Measurements from ENCODE around the gene SKIL. TPM values are rescaled to one million over a fixed set of nuclear protein-coding genes. Genes with fewer than 3 reads are reported as not detected.

SKIL gene
- total and polyA plus RNA-seq, 7 donors, result 6.0 to 52.6 (median 24.8) TPM

DNA sequence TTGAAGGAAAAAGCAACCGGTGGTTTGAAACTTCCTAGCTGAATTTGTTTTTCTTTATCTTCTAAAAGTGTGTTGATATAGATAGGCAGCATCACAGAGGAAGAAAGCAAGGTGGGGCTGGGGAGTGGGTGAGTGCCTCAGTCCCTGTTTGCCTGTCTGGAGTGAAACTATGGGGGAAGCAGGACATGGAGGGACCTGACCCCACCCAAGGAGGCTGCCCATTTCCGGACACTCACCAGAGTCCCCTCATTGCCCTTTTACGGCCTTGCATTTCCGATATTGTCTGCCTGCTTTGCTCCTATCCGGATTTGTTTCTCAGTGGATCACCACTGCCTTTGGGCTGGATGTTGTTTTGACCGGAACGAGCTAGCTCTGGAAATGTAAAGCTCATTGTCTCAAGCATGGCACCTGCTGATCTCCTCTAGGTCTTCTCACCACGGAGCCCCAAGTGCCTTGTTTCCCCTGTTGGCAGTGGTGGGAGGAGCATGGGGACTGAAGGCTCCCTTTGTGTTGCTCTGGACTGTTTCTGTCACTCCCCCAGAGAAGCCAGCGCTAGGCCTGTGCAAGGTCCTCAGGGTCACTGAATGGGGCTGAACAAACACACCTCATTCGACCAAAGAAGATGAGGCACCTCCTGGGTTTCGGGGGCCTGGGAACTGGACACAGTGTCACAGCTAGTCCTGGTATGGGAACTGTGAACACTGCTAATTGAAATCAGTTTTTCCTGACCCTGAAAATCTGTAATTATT lies 68.2 kb downstream of the SKIL start:
- no peak overlapping the region for H3K4me3 ChIP-seq
- no peaks in the 10 kb centered on the region for H3K4me1 ChIP-seq
- no peak for DNase-seq
- H3K36me3 ChIP-seq, result no peaks in the 10 kb centered on the region
- no peaks in the 10 kb centered on the region for H3K9me3 ChIP-seq
- H3K27ac ChIP-seq, result no peak overlapping the region
- intact Hi-C loops (cut with DNase I), result no loop called here
- TF ChIP-seq EP300 (IDR thresholded peaks at IDR 0.05) (no peak), POLR2AphosphoS5 (IDR thresholded peaks at IDR 0.05) (no peak), CTCF (IDR thresholded peaks at IDR 0.05) (no peak), POLR2A (IDR thresholded peaks at IDR 0.05) (no peak)
- 75 to 78% methylated on average over 11 of the region's 11 CpGs for WGBS, 2 donors
- no peaks in the 10 kb centered on the region for H3K27me3 ChIP-seq

DNA sequence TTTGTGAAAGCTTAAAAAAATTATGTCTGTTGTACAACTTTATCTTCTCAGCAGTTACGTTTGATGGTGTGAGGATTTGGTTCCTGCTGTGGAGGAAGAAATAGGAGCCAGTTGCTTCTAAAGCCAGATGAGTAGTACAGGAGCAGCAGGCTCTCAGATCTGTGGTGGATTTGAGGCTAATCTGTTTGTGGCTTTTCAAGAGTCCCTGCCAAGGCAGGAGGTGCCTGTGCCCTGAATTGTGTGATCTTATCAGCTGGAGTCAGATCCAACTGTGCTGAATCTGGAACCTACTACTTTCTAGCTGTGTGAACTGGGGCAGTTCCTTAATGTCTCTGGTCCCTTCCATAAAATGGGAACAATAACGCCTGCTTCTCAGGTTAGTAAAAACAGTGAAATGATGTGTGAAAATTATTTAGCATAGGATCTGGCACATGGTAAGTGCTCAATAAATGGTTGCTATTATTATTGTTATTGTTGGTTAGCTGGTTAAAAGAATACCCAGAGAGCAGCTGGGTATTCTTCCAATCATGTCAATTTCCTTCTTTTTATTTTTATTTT lies 68.8 kb downstream of the SKIL start:
- no peak for DNase-seq
- Histone ChIP-seq H3K27ac (no peak overlapping the region), H3K36me3 (no peaks in the 10 kb centered on the region), H3K4me3 (no peak overlapping the region), H3K27me3 (no peaks in the 10 kb centered on the region), H3K4me1 (no peaks in the 10 kb centered on the region), H3K9me3 (no peaks in the 10 kb centered on the region)
- TF ChIP-seq CTCF (IDR thresholded peaks at IDR 0.05), result no peak
- TF ChIP-seq EP300 (IDR thresholded peaks at IDR 0.05), result no peak
- no peak for TF ChIP-seq POLR2A (IDR thresholded peaks at IDR 0.05)
- intact Hi-C loops (cut with DNase I), result no loop called here
- WGBS, 2 donors, result 79 to 90% methylated on average over 2 of the region's 2 CpGs

- DNase-seq, result no peak
- intact Hi-C loops (cut with DNase I), result no loop called here
- H3K27me3 ChIP-seq, result no peaks in the 10 kb centered on the region
- H3K27ac ChIP-seq, result no peak overlapping the region
- H3K4me1 ChIP-seq, result no peaks in the 10 kb centered on the region
- no peak overlapping the region for H3K4me3 ChIP-seq
- H3K36me3 ChIP-seq, result no peaks in the 10 kb centered on the region
- no peaks in the 10 kb centered on the region for H3K9me3 ChIP-seq
- 49 to 83% methylated on average over 2 of the region's 2 CpGs for WGBS, 2 donors
- no peak for TF ChIP-seq POLR2A (IDR thresholded peaks at IDR 0.05)
- TF ChIP-seq CTCF (IDR thresholded peaks at IDR 0.05), result no peak
- TF ChIP-seq EP300 (IDR thresholded peaks at IDR 0.05), result no peak
Measured at GRCh38 chr3:170428095-170428494, 70.6 kb downstream of the SKIL start.

DNA sequence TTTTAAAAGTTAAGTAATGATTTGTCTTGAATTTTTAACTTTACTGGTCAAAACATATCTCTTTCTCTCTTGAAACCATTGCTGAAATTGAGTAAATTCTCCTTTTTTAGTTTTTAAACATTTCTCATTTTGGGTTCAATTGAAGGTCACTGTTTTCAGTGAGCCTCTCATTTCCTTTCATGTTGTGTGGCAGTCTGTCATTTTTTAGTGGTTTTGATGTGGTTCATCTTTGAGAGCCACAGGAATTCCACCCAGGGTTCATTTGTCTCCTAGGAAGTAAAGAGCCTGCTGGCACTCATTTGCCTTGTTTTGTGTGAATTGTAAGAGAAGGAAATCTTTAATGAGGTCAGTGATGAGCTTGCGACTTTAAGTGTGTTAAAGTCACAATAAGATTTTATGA lies 71.5 kb downstream of the SKIL start:
- intact Hi-C loops (cut with DNase I), result no loop called here
- WGBS, 2 donors, result 60 to 74% methylated on average over 1 of the region's 1 CpG
- no peak for DNase-seq
- no peak overlapping the region for H3K27ac ChIP-seq
- no peak overlapping the region for H3K4me3 ChIP-seq
- no peak for TF ChIP-seq POLR2AphosphoS5 (IDR thresholded peaks at IDR 0.05)
- no peak for TF ChIP-seq EP300 (IDR thresholded peaks at IDR 0.05)
- TF ChIP-seq CTCF (IDR thresholded peaks at IDR 0.05), result no peak
- no peaks in the 10 kb centered on the region for H3K27me3 ChIP-seq
- no peaks in the 10 kb centered on the region for H3K36me3 ChIP-seq
- no peaks in the 10 kb centered on the region for H3K4me1 ChIP-seq
- no peaks in the 10 kb centered on the region for H3K9me3 ChIP-seq

DNA sequence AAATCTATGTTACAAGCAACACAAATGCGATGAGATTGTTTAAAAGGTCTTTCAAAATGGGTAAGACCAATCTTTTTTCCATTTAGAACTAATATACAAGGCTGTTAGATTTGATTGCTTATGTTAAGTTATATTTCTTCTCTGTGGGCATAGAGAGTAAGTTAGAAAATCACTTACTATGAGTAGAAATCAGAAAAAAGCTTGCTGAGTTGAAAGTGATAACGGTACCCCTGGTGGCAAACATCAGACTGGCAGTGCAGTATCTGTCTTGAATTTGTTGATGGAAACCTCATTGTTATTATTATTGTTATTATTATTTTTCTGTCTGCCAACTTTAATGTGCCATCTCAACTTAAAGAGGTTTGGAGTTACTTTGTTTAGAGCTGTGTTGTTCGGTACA lies 73.5 kb downstream of the SKIL start:
- no peak for TF ChIP-seq EP300 (IDR thresholded peaks at IDR 0.05)
- TF ChIP-seq POLR2A (IDR thresholded peaks at IDR 0.05), result no peak
- TF ChIP-seq CTCF (IDR thresholded peaks at IDR 0.05), result no peak
- no peak for TF ChIP-seq POLR2AphosphoS5 (IDR thresholded peaks at IDR 0.05)
- H3K9me3 ChIP-seq, result no peaks in the 10 kb centered on the region
- H3K36me3 ChIP-seq, result no peaks in the 10 kb centered on the region
- 93% methylated on average over 3 of the region's 3 CpGs for WGBS, 2 donors
- H3K4me1 ChIP-seq, result no peaks in the 10 kb centered on the region
- intact Hi-C loops (cut with DNase I), result no loop called here
- no peak overlapping the region for H3K4me3 ChIP-seq
- no peak overlapping the region for H3K27ac ChIP-seq
- no peak for DNase-seq
- no peaks in the 10 kb centered on the region for H3K27me3 ChIP-seq

Data from sigmoid colon (tissue), 7 donors.